ENCODE measurements around the gene TCP10L.
"Not testable (repeated sequence)": the region's sequence is repeated elsewhere in the genome, so short reads cannot be mapped to it uniquely, and the experiment has no call there.

The TCP10L gene

DNA sequence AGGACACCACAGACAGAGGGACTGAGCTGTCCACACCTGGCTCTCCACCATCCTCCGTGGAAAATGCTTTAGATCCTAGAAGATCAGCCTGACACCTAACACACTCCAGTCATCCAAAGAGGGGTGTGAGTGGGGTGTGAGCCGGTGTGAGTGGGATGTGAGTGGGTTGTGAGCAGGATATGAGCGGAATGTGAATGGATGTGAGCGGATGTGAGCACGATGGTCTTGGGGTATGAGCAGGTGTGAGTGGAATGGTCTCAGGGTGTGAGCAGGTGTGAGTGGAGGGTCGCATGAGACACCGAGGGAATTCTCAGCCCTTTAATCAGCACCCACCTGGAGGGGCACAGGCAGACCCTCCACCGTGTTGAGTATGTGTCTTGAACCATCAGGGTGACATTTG lies 851 bp downstream of the TCP10L start:
- no peak for DNase-seq

DNA sequence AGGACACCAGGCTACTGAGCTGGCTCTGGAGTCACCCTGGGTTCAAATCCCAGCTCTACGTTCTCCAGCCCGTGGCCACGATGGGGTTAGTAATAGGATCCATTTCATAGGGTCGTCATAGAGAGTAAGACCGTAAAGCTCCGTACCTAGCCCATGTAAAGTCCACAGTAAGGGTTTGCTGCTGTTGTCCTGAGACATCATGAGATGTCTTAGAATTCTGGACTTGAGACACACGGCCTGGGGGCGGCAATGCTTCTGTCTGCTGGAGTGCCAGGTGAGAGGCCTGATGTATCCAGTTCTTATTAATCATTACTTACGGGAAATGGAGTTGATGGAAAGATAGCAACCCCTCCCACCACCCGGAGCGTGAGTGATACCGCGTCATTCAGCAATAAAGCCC lies 3.6 kb downstream of the TCP10L start:
- no peak for DNase-seq

DNA sequence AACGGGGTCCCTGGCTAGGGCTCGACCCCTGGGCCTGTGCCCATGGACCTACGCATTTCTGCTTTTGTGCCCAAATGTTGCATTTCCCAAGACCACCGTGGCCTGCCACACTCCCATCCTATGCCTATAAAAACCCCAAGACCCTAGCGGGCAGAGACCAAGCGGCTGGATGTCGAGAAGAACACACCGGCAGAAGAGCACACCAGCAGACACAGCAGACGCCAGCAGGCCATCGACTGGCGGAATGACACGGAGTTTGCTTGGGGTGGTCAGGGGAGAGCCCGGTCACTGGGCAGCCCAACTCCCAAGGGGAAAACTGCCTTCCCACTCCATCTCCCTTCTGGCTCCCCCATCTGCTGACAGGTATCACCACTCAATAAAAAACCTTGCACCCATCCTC lies 4.4 kb downstream of the TCP10L start:
- DNase-seq: no peak

DNA sequence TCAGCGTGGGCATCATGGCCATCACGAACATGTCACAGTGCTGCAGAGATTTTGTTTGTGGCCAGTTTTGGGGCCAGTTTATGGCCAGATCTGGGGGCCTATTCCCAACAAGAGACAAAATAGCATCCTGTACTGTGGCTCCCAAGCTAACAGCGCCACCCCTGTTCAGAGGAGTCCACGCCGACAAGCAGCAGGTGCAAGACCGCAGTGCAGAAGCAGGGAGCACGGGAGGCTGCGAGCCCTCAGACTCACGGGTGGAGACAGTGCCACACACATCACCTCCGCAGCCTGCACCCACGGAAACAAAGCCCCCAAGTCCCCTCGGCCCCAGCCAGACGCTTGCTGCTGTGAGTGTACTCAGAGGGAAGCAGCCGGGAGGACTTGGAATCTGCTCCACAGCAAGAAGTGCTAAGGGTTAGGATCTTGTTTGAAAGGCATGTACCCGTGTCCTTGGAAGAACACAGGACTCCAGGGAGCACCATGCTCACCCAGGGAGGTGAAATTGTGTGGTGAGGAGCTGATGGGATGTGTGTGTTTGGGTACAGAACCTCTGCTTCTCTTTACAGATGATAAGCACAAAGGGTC lies 7.1 kb downstream of the TCP10L start:
- DNase-seq: no peak

DNA sequence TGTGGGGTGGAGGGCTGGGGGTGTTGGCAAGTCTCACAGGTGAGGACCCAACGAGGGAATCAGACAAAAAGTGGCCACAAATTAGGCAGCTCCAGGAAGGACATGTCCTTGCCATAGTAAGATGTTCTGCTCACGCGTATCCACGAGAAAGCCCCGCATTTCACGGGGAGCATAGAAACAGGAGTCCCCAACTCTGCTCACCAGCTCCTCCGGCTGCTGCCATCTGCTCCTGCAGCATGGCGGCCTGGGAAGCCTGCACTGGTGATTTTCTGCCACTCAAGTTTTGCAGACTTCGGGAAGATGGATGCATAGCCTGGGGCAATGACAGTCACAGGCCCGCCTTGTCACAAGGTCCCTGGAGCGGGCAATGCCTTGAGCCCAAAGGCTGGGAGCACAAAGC lies 9.3 kb downstream of the TCP10L start:
- no peak for DNase-seq

DNA sequence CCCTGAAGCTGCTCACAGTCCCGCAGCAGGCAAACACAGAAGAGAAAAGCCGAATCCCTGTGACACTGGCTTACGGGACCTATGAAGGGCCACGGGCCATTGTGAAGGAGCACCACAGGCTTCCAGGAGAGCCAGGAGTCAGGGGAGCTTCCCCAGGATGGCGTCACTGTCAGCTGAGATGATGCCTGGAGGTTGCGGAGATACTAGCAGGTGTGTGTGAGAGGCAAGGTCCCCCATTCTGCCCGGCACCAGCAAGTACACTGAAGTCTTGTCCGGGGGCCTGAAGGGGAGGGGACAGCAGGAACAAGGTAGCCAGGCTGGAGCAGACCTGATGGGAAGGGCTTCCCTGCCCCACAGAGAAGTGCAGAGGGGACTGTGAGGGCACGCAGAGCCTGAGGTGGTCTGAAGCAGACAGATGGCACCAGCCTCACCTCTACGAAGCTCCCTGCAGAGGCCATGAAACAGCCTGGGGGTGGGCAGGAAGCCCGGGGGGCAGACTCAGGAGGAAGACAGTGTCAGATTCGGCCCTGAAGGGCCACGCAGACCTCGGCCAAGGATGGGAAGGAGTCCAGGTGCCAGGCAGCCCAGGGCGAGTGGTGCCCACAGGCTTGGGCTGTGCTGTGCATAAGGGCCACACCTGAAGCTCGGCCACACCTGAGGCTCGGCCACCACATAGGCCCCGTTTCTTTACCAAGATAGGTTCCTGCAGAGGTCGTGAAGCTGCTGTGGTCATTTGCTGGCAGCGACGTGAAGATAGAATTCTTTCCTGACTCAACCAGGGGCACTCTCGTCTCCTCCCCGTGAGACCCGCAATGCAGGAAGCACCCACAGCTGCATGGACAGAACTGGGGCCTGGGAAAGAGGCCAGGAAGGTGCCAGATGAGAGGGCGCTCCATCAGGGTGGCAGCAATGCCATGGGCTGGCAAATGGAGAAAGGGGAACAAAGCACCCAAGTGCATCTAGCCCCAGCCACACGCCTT lies 10.1 kb downstream of the TCP10L start:
- DNase-seq: no peak

DNA sequence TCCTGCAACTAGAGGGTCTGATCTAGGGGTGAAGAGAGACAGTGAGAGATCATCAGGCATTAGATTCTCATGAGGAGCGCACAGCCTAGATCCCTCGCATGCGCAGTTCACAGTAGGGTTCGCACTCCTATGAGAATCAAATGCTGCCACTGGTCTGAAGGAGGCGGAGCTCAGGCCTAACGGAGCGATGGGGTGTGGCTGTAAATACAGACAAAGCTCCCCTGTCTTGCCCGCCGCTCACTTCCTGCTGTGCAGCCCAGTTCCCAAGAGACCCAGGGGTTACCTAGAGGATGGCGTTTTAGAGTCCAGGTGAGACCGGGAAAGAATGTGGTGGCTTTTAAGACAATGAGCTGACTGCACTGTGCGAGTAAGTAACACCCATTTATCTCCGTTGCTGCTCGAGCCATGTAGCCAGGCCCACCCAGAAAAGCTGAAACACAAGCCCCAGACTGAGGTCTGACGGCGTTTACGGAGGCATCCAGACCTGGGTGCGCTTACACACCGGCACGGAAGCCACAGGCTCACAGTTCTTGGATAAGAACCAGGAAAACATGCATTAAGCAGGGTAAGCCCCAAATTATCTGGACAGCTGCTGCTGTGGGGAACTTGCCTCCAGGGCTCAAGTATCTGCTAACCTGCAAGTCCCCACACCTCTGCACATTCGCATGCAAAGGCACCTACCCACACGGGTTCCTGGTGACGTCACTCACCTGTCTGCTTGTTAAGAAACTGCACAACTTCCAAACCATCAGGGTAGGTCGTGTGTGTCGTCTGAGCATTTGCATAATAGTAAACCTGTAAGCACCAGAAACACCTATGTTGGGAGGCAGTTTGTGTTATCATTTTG lies 12.5 kb downstream of the TCP10L start:
- DNase-seq: no peak

DNA sequence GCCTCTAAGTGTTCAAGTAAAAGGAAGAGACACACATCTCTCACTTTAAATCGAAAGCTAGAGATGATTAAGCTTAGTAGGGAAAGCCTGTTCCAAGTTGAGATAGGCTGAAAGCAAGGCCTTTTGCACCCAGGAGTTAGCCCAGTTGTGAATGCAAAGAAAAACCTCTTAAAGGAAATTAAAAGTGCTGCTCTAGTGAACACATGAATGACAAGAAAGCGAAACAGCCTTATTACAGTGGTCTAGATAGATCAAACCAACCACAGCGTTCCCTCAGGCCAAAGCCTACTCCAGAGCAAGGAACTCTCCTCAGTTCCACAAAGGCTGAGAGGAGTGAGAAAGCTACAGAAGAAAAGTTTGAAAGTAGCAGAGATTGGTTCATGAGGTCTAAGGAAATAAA lies 14.9 kb downstream of the TCP10L start:
- DNase-seq: no peak

DNA sequence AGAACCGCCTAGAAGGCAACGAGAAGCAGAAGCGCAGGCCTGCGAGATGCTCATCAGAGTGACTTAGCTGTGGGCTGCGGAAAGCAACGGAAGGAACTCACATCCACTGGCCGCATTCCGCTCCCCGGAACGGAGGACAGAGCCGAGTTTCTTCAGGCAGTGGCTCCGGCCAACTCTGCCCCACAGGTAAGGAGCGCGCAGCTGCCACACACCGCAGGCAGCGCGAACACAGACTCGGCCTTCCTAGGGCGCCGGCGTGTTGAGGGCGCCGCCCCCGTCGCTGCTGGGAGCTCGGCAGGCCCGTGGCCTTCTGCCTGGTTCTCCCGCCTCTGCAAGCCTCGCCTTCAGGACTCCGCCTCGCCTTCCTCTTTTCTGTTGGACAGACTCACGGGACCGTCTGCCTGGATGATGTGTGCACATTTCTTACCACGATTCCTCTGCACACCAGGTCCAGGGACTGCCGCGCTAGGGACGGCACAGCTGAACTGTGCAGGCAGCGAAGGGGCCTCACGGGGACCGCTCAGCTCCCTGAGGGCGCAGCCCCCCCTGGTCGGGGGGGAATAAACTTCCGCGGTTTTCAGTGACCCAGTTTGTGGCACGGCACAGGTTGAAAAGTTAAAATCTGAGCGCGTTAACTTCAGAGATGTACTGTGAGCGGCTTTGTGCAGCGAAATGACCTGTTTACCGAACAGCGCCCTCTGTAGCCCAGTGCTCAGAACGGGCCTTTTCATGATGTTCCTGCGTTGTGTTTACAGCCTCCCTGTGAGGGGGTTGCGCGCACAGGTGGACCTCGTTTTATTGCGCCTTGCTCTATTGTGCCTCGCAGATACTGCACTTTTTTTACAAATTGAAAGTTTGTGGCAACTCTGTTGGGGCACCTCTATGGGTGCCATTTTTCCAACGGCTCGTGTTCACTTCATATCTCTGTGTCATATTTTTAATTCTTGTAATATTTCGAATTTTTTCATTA lies 15.8 kb downstream of the TCP10L start:
- DNase-seq: peak; percentile 74 to 76

DNA sequence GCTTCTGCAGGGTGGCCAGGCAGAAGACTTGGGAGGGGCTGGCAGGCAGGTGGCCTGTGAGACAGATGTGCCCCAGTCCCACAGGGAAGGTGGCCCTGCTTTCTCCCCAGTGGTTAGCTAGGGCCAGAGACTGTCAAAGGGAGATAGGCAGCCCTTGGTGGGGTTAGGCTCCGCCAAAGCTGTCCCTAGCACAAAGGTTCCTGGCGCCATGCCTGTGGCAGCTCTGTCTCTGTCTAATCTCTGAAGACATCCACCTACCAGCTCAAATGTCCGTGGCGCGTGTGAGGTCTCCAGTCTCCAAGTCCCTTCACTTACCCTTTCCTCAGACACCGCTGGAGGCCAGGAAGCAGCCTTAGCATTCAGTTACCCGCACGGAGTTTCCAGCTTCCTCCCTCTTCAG lies 17.7 kb downstream of the TCP10L start:
- DNase-seq: no peak

DNA sequence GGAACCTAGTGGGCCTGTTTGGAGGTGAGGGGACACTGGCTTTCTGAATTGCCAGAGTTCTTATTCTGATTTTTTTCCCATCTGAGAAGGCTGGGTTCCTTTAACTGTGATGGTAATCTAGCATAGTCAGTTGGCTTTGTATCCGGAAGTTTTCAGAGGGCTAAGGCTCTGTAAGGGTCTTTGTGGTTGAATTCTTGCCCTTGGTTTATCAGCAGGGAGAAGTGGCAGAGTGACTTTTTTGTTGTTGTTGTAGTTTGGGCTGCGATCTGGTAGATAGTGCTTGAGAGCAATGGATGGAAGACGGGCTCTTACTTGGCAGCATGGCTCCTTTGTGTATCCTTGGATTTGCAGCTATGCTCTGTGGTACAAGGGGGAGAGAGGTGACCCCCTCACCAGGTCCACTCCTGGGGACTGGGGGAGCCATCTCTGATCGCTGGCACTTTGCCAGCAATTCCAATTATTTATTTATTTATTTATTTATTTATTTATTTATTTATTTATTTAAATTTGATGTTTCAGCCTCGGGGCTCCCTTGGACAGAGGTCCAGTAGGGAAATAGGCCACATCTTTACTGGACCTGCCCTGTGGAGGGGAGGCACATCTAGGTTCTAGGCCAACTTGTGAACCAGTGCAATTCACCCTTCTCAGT lies 18.5 kb downstream of the TCP10L start:
- no peak for DNase-seq

DNA sequence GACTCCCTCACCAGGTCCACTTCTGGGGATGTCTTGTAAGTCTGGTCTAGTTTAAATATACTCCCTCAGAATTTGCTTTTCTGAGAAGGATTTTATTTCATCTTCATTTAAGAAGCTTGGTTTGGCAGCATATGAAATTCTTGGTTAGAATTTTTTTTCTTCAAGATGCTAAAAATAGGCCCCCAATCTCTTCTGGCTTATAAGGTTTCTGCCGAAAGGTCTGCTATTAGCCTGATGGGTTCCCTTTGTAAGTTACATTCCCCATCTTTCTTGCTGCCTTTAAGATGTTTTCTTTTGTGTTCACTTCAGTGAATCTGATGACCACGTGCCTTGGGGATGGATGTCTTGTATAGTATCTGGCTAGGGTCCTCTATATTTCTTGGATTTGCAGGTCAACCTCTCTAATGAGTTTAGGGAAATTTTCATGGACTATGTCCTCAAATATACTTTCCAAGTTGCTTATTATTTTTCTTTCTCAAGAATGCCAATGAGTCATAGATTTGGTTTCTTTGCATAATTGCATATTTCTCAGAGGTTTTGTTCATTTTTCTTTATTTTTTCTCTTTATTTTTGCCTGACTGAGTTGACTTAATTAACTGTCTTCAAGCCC lies 19.4 kb downstream of the TCP10L start:
- DNase-seq: no peak

DNA sequence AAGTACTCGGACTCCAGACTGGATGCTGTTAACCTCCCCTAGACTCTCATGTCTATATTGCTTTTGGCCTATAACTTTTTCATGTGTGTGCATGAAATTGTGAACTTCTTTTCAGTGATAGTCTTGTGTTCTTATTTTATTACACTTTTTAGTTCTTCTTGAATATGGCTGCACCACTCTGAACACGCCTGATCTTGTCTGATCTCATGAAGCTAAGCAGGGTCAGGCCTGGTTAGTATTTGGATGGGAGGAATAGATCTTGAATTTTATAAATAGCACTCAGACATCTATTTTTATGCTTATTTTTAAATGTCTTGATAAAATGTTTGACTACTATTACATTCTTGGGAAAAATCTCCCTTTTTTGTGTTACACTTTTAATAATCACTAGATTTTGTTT lies 22.4 kb downstream of the TCP10L start:
- no peak for DNase-seq

DNA sequence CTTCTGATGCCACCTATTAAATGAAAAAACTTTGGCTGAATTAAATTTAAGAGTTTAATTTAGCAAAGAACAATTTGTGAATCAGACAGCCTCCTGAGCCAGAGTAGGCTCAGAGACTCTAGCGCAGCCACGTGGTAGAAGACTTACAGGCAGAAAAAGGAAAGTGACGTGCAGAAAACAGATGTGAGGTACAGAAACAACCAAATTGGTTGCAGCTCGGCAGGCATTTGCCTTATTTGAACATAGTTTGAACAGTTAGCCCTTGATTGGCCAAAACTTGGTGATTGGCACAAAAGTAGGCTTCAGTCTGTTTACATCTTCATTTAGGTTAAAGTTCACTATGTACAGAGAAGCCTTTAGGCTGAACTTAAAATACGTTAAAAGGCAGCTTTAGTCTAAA lies 22.9 kb downstream of the TCP10L start:
- DNase-seq: no peak

DNA sequence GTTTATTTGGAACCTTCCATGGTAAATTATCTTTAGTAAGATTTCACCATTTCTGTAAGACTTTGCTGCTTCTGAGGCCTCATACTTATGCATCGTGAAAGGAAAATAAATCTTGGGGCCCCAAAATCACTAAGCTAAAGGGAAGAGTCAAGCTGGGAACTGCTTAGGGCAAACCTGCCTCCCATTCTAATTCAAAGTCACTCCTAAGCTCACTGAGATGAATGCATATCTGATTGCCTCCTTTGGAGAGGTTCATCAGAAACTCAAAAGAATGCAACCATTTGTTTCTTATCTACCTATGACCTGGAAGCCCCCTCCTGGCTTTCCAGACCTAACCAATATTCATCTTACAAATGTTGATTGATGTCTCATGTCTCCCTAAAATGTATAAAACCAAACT lies 23.8 kb downstream of the TCP10L start:
- not testable (repeated sequence) for DNase-seq

DNA sequence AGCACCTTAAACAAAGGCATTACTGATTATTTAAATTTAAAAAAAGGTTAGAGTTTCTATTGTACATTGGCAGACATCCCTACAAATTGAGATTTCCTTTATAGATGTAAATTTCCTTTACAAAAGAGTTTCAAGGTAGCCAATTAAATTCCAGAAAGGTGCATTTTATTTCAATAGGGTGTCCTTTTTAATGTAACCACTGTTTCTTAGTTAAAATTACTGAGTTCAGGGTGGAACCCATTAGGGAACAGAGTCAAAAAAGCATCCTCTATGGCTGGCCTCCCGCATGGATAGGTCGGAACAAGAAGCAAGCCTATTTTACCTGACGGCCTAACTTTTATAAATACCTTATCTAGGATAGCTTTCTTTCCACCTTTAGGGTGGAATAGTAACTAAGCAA lies 24.4 kb downstream of the TCP10L start:
- no peak for DNase-seq

DNA sequence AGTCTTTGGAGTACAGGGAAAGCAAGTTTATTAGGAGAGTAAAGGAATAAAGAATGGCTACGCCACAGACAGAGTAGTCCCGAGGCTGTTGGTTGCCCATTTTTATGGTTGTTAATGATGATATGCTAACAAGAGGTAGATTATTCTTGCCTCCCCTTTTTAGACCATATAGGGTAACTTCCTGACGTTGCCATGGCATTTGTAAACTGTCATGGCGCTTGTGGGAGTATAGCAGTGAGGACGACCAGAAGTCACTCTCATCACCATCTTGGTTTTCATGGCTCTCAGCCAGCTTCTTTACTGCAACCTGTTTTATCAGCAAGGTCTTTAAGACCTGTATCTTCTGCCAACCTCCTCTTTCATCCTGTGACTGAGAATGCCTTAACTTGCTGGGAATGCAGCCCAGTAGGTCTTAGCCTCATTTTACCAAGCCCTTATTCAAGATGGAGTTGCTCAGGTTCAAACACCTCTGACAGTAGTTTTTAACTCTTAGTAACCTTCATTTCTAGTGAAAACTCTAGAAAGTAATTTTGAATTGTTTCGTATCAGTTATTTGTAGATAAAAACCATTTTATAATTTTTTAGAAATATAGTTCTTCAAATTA lies 26.2 kb downstream of the TCP10L start:
- no peak for DNase-seq

DNA sequence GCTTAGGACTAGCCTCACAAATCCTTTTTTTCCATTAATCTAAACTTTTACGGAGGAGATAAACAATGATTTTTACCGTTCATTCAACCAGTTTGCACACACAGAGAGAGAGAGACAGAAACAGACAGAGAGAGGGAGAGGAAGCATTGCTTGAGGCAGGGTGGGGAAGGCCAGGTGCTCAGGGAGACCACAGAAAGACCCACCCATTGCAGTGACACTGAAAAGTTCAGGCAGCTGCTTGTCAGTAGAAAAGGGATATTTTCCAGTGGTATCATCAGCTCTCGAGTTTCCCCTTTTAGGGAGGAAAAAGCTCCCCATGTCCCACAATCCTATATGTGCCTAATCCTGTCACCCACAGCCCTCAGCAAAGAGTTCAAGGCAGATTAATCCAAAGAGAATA lies 27.2 kb downstream of the TCP10L start:
- no peak for DNase-seq

DNA sequence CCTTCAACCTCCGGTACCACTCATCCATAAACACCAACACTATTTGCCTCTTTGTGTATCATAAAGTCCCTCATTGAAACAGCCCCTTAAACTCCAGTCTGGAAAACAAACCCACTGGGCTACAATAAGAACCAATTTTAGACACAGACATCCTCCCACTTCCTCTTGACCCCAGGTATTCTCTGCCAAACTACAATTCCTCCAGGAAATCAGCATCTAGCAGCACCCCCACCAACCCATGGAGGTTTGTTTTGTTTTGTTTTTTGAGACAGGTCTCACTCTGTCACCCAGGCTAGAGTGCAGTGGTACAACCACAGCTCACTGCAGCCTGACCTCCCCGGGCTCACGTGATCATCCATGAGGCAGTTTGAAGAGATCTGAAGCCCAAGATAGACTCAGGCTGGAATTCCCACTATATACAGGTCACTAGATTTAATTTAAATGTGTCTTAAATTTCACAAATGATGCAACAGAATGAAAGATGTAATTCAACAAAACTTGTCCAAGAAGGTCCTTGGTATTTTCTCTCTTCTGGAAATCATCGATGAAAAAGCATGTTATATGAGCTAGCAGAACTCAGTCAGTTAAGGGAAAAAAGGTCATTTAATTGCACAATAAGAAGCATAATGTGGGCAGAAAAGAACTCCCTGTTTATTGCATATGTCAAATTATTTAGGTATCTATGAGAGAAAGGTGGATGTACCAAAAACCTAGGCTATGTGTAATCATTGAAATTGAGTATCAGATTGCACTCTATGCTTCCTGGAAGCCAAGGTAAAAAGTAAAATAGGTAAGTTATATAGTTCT lies 30.3 kb downstream of the TCP10L start:
- no peak for DNase-seq

DNA sequence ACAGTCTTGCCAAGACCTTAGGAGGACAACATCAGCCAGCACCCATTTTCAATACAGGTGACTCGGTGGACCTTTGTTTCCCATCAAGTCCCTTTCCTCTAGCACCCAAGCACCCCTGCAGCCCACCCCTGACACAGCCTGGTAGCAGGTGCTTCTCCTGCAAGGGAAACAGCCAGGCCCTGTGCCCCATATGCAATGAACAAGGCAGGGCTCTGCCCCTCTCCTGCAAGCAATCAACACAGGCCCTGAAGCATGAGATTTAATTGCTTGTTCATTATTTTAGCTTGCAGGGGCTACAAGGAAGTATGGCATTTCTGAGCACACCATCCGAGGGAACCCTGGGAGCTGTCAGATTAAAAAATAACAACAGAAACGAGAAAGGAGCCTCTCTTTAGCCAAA lies 35.4 kb downstream of the TCP10L start:
- DNase-seq: no peak
